Cardiac muscle cell (in vitro differentiated cells and primary cell): Measurements from ENCODE around the gene MSH3. TPM values are rescaled to one million over a fixed set of nuclear protein-coding genes. Genes with fewer than 3 reads are reported as not detected.

Source experiments
- DNase-seq, 2 donors: peaks; one replicate each; pipeline versions ENCODE4 v3.0.0 to v3.0.0-alpha.2; 2010 to 2017; ENCODE audit warnings: low read depth in 1 of 2, low spot score in 1 of 2
- H3K27ac ChIP-seq: fragments of 200-600 bp; sonication (generic); 2 replicates; pipeline ENCODE4 v1.5.1; 2016
- H3K27me3 ChIP-seq: fragments of 200-600 bp; sonication (generic); 2 replicates; pipeline ENCODE4 v1.6.0; 2016; ENCODE audit warnings: control low read depth
- H3K36me3 ChIP-seq: fragments of 200-600 bp; sonication (generic); 2 replicates; pipeline ENCODE4 v1.5.1; 2016; ENCODE audit warnings: control low read depth
- H3K4me1 ChIP-seq: fragments of 200-600 bp; sonication (generic); 2 replicates; pipeline ENCODE4 v1.8.1; 2017; ENCODE audit warnings: low read depth, mild to moderate bottlenecking, mixed run types
- H3K4me3 ChIP-seq: fragments of 200-600 bp; sonication (generic); 2 replicates; pipeline ENCODE4 v1.5.1; 2016; ENCODE audit warnings: mild to moderate bottlenecking
- H3K9me3 ChIP-seq: fragments of 200-600 bp; sonication (generic); 2 replicates; pipeline ENCODE4 v1.5.1; 2017; ENCODE audit warnings: low read depth, mild to moderate bottlenecking, control low read depth
- polyA plus RNA-seq: library from polyadenylated mRNA; unstranded; fragments of >200 nt; fragmentation: Nextera tagmentation; extraction: Ambion mirVana; gene quantifications from 2 replicates; pipeline ENCODE4 v1.2.1, GENCODE V29; 2016
- total RNA-seq: library from RNA; depleted of rRNA; stranded (reverse); fragments of >200 nt; gene quantifications from 2 replicates; pipeline ENCODE4 v1.2.3, GENCODE V29; 2016
- TF ChIP-seq, protein P1 (sequence below): IDR thresholded peaks from 2 replicates; pipeline ENCODE4 v1.5.1; 2012; ENCODE audit warnings: low read depth, mild to moderate bottlenecking, low read length

Gene MSH3
- total and polyA plus RNA-seq, 2 experiments from 2014 or later = 11.3 to 11.4 TPM

DNA sequence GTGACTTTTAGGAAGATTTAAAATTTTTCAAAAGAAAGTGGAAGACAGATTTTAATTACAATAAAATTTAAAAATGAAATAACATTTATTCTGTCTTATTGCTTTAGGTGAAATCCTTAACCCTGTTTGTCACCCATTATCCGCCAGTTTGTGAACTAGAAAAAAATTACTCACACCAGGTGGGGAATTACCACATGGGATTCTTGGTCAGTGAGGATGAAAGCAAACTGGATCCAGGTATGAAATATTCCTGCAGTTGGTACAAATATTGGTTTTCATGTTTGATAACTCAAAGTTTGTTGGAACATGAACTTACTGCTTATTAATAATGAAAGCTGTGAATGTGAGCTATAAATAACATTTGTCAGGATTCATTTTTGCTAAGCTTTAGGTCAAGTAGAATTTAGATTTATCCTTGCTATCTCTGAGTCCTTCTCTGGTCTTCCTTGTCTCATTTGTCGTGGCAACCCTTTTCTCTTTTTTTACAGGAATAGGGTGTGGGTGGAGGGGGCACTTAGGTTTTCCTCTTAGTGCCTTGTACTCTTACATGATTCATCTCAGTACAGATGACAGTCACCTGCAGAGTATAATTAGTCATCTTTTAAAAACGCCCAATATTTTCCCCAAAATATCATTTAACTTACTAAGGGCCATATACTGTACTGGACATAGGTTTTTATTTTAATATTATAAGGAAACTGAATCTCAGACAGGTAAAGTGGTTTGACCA lies 210.4 kb downstream of the MSH3 start:
- H3K27ac ChIP-seq = no peak overlapping the region
- TF ChIP-seq, protein P1, sequence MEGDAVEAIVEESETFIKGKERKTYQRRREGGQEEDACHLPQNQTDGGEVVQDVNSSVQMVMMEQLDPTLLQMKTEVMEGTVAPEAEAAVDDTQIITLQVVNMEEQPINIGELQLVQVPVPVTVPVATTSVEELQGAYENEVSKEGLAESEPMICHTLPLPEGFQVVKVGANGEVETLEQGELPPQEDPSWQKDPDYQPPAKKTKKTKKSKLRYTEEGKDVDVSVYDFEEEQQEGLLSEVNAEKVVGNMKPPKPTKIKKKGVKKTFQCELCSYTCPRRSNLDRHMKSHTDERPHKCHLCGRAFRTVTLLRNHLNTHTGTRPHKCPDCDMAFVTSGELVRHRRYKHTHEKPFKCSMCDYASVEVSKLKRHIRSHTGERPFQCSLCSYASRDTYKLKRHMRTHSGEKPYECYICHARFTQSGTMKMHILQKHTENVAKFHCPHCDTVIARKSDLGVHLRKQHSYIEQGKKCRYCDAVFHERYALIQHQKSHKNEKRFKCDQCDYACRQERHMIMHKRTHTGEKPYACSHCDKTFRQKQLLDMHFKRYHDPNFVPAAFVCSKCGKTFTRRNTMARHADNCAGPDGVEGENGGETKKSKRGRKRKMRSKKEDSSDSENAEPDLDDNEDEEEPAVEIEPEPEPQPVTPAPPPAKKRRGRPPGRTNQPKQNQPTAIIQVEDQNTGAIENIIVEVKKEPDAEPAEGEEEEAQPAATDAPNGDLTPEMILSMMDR = no peak
- no peaks in the 10 kb centered on the region for H3K36me3 ChIP-seq
- H3K4me1 ChIP-seq = no peaks in the 10 kb centered on the region
- no peak overlapping the region for H3K4me3 ChIP-seq
- H3K27me3 ChIP-seq = no peaks in the 10 kb centered on the region
- no peaks in the 10 kb centered on the region for H3K9me3 ChIP-seq
- no peak for DNase-seq

DNA sequence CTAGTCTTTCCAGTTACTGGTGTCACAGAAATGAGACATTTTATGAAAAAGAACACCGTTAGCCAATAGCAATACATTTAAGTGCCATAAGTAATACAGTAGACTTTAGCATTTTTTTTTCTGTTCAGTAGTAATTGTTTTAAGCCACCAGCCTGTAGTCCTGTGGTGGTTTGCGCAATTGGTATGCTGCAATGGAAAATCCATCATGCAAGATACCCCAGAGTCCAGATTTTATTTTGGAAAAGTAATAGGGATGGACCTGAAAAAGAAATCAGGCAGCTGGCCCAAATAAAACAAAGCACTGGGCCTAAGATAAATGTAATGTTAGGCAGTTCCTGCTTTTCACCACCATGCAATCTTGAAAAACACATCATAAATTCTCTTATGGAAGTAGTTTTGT lies 211.1 kb downstream of the MSH3 start:
- Histone ChIP-seq H3K27me3 (no peaks in the 10 kb centered on the region), H3K9me3 (no peaks in the 10 kb centered on the region), H3K4me3 (no peak overlapping the region), H3K4me1 (no peaks in the 10 kb centered on the region), H3K27ac (no peak overlapping the region), H3K36me3 (no peaks in the 10 kb centered on the region)
- peak in 1 of 2 donors; percentile 58 for DNase-seq
- TF ChIP-seq, protein P1 = no peak

DNA sequence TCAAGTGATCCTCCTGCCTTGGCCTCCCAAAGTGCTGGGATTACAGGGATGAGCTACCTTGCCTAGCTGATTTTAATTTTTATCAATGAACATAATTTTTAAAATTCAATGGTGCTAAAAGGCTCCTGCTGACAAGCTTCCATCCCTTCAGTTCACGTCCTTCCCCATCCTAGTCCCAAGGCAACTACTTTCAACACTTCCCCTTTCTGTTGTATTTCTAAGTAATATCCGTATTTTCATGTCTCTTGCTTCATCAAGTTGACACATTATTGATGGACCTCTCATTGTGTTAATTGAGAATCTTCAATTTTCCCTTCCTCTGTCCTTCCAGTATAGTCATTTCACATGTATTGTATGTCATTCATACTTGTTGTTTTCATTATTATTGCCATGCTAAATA lies 211.9 kb downstream of the MSH3 start:
- Histone ChIP-seq H3K4me1 (no peaks in the 10 kb centered on the region), H3K27me3 (no peaks in the 10 kb centered on the region), H3K27ac (no peak overlapping the region), H3K9me3 (no peaks in the 10 kb centered on the region), H3K4me3 (no peak overlapping the region), H3K36me3 (no peaks in the 10 kb centered on the region)
- DNase-seq = no peak
- TF ChIP-seq, protein P1 = no peak

DNA sequence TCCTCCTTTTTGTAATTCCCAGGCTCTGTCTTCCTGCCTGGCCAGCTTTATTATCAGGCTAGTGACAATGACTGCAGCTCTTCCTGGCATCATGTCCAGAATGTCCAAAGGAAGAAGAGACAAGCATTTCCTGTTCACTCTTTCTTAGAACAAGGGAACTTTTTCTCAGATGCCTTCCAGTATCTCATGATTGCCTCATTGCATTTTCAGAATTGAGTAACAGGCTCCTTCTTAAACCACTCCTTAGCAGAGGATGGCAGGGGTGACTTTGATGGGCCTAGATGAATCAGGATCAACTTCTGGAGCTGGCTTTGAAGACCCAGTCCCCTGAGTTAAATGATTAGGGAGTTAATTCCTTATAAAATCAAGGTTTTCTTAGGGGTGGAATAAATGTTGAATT lies 212.8 kb downstream of the MSH3 start:
- DNase-seq = peak in 1 of 2 donors; percentile 64
- no peak overlapping the region for H3K4me3 ChIP-seq
- H3K27ac ChIP-seq = no peak overlapping the region
- TF ChIP-seq, protein P1 = no peak
- no peaks in the 10 kb centered on the region for H3K9me3 ChIP-seq
- H3K4me1 ChIP-seq = no peaks in the 10 kb centered on the region
- no peaks in the 10 kb centered on the region for H3K27me3 ChIP-seq
- no peaks in the 10 kb centered on the region for H3K36me3 ChIP-seq

DNA sequence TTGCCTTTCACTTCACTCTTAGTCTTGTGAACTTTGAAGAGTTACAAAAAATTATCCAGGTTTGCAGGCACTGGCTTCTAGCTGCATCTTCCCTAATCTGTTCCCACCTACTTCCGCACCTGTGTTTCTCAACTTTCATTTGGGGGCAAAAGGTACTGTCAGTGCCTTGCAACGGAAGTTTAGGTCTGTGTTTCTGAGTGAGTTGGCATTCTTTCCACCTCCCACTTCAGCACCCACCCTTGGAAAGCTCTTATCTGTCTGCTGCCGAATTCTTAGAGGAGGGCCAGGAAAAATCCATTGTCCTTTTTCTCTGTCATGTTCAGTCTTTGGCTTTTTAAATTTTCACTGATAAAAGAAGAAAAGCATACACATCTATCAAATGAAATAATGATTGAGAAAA lies 216.0 kb downstream of the MSH3 start:
- H3K36me3 ChIP-seq = no peaks in the 10 kb centered on the region
- TF ChIP-seq, protein P1 = no peak
- peak; percentile 11 to 19 for DNase-seq
- H3K9me3 ChIP-seq = no peaks in the 10 kb centered on the region
- no peak overlapping the region for H3K4me3 ChIP-seq
- no peaks in the 10 kb centered on the region for H3K4me1 ChIP-seq
- H3K27ac ChIP-seq = no peak overlapping the region
- no peaks in the 10 kb centered on the region for H3K27me3 ChIP-seq
